WTC11 (cell line): ENCODE results near the gene SNRPA.
"Not testable (repeated sequence)": the region's sequence is repeated elsewhere in the genome, so short reads cannot be mapped to it uniquely, and the experiment has no call there.

ENCODE experiments used
- ATF3 ChIP-seq: sonication (generic); formaldehyde crosslinking; conservative IDR thresholded peaks from 2 replicates; pipeline ENCODE4 v1.8.1; 2022; ENCODE audit warnings: mild to moderate bottlenecking, missing genetic modification reagents
- CDX4 ChIP-seq: fragments of 250-450 bp; sonication (Bioruptor Pico); IDR thresholded peaks from 2 replicates; pipeline ENCODE4 v1.9.0; 2021; ENCODE audit warnings: moderate library complexity, mild to moderate bottlenecking, inconsistent platforms, borderline replicate concordance
- CTCF ChIP-seq: fragments of 200-600 bp; IDR thresholded peaks from 2 replicates; pipeline ENCODE4 v1.8.0; 2022; ENCODE audit warnings: antibody characterized with exemption
- NFYB ChIP-seq: sonication (generic); formaldehyde crosslinking; conservative IDR thresholded peaks from 2 replicates; pipeline ENCODE4 v1.8.0; 2022; ENCODE audit warnings: low read depth, missing genetic modification reagents
- PRDM15 ChIP-seq: sonication (generic); formaldehyde crosslinking; IDR thresholded peaks from 2 replicates; pipeline ENCODE4 v1.8.0; 2022; ENCODE audit warnings: missing genetic modification reagents
- RELA ChIP-seq: sonication (generic); formaldehyde crosslinking; IDR thresholded peaks from 2 replicates; pipeline ENCODE4 v1.8.1; 2022; ENCODE audit warnings: missing genetic modification reagents, mild to moderate bottlenecking, borderline replicate concordance
- ZBTB21 ChIP-seq: sonication (generic); formaldehyde crosslinking; IDR thresholded peaks from 2 replicates; pipeline ENCODE4 v1.8.1; 2023; ENCODE audit warnings: mild to moderate bottlenecking, missing genetic modification reagents, borderline replicate concordance
- TF ChIP-seq, protein P1 (sequence below): sonication (generic); formaldehyde crosslinking; IDR thresholded peaks from 2 replicates; pipeline ENCODE4 v1.8.1; 2022; ENCODE audit warnings: missing genetic modification reagents, borderline replicate concordance

DNA sequence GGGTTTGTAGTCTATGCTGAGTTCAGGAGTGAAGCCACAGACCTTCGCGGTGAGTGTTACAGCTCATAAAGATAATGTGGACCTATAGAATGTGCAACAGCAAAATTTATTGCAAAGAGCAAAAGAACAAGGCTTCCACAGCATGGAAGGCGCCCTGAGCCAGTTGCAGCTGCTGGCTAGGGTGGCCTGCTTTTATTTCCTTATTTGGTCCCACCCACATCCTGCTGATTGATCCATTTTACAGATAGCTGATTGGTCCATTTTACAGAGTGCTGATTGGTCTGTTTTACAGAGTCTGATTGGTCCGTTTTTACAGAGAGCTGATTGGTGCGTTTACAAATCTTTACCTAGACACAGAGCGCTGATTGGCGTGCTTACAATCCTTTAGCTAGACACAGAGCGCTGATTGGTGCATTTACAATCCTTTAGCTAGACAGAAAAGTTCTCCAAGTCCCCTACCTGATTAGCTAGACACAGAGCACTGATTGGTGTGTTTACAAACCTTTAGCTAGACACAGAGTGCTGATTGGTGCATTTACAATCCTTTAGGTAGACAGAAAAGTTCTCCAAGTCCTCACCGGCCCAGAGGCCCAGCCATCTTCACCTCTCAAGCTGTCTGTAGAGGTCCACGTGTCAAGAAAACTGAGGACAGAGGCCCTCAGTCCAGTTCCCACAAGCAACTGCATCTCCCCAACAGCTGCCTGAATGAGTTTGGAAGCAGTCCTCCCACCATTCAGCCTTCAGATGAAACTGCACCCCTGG, 20.3 kb downstream of the SNRPA start:
- TF ChIP-seq, protein P1, sequence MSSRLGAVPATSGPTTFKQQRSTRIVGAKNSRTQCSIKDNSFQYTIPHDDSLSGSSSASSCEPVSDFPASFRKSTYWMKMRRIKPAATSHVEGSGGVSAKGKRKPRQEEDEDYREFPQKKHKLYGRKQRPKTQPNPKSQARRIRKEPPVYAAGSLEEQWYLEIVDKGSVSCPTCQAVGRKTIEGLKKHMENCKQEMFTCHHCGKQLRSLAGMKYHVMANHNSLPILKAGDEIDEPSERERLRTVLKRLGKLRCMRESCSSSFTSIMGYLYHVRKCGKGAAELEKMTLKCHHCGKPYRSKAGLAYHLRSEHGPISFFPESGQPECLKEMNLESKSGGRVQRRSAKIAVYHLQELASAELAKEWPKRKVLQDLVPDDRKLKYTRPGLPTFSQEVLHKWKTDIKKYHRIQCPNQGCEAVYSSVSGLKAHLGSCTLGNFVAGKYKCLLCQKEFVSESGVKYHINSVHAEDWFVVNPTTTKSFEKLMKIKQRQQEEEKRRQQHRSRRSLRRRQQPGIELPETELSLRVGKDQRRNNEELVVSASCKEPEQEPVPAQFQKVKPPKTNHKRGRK: not testable (repeated sequence)
- TF ChIP-seq CDX4 (CRISPR knock-in tag); CTCF; ATF3 (CRISPR knock-in tag); PRDM15; ZBTB21 (CRISPR knock-in tag); RELA: not testable (repeated sequence)
- TF ChIP-seq NFYB: peak; percentile 67
